ENCODE measurements around the gene RAD9A. TPM values are rescaled to one million over a fixed set of nuclear protein-coding genes. Genes with fewer than 3 reads are reported as not detected.
A peak's percentile ranks its signal among the peaks of the same experiment; 100 is the strongest.

Gene RAD9A
- polyA plus RNA-seq, 1 of the 3 experiments (the other 2 are of a cell fraction): 22.3 TPM

GRCh38 chr11:67400942-67401494 lies 9.2 kb downstream of the RAD9A start:
- Histone ChIP-seq H3K4me1 (ENCODE audit: control insufficient read depth in 1 of 2, insufficient read depth in 2 of 2, low read depth in 1 of 2, low read length in 1 of 2) (peaks cover 9 to 17% of the 10 kb centered on the region in 2 experiments; a peak in 2 of 4 replicates), H3K27me3 (ENCODE audit: insufficient read depth) (no peaks in the 10 kb centered on the region), H2AFZ (ENCODE audit: low read depth) (0 out of 2 replicates have a peak overlapping the region, but pooled peaks have one; percentile 11), H3K4me2 (peak overlapping the region; percentile 98), H3K27ac (ENCODE audit: low read depth in 2 of 2, low read length in 1 of 2) (peak overlapping the region; percentile 81 to 91), H3F3A (replicated peaks; ENCODE audit: insufficient read depth) (peaks cover 5% of the 10 kb centered on the region), H3K9ac (peak overlapping the region; percentile 95), H3K36me3 (replicated peaks in 1 of 2; ENCODE audit: control insufficient read depth in 1 of 2, insufficient read depth in 2 of 2, low read length in 1 of 2) (peaks cover 8 to 22% of the 10 kb centered on the region in 2 experiments), H3K4me3 (ENCODE audit: low read depth in 2 of 2, low read length in 1 of 2) (peak overlapping the region; percentile 85 to 89), H3K79me2 (ENCODE audit: insufficient read depth) (peaks cover 25% of the 10 kb centered on the region), H3K9me2 (no peaks in the 10 kb centered on the region), H4K20me1 (ENCODE audit: insufficient read depth) (peaks cover 14% of the 10 kb centered on the region), H3K9me3 (no peaks in the 10 kb centered on the region)
- ChIA-PET CTCF (interaction anchor here (0.6 to 4.9 kb wide), 24 partner anchors 9 to 171 kb away, joined by 3 to 32 read pairs (median 5); partner anchors contain the start of genes PITPNM1, RAD9A, RPS6KB2 and TMEM134), POLR2A (interaction anchor here (0.7 to 2.2 kb wide), 10 partner anchors 9 to 183 kb away, joined by 3 to 32 read pairs (median 4); partner anchors contain the start of genes GSTP1, POLD4, RAD9A and RPS6KB2)
- 15% methylated on average over 7 of the region's 27 CpGs for WGBS (ENCODE audit: low lambda C conversion rate)
- TF ChIP-seq CTCF (IDR thresholded peaks at IDR 0.05) (0 out of 2 replicates have a peak, but pooled peaks have one; percentile 19), EP300 (IDR thresholded peaks at IDR 0.05; ENCODE audit: borderline replicate concordance in 1 of 2, low read depth in 1 of 2, low read length in 1 of 2) (no peak), SMC3 (IDR thresholded peaks at IDR 0.05; ENCODE audit: low read depth, low read length) (no peak)
- no peak for DNase-seq

GRCh38 chr11:67401495-67402191 lies 9.9 kb downstream of the RAD9A start, which contains the start of gene PPP1CA:
PPP1CA (minus strand) TSS chr11:67401858; CDS start chr11:67401782, 76 bp downstream.
- Histone ChIP-seq H3K36me3 (replicated peaks in 1 of 2; ENCODE audit: control insufficient read depth in 1 of 2, insufficient read depth in 2 of 2, low read length in 1 of 2) (peaks cover 8 to 22% of the 10 kb centered on the region in 2 experiments), H3K79me2 (ENCODE audit: insufficient read depth) (peaks cover 25% of the 10 kb centered on the region), H3K9me3 (no peaks in the 10 kb centered on the region), H3K4me2 (peak within 1 kb of the TSS; percentile 98), H3K9ac (peak within 1 kb of the TSS; percentile 95), H3K9me2 (no peaks in the 10 kb centered on the region), H2AFZ (ENCODE audit: low read depth) (peak within 1 kb of the TSS; percentile 83), H4K20me1 (ENCODE audit: insufficient read depth) (peaks cover 14% of the 10 kb centered on the region), H3K27me3 (ENCODE audit: insufficient read depth) (no peaks in the 10 kb centered on the region), H3K27ac (ENCODE audit: low read depth in 2 of 2, low read length in 1 of 2) (peak within 1 kb of the TSS; percentile 81 to 91), H3K4me1 (ENCODE audit: control insufficient read depth in 1 of 2, insufficient read depth in 2 of 2, low read depth in 1 of 2, low read length in 1 of 2) (peaks cover 9 to 17% of the 10 kb centered on the region in 2 experiments; a peak in 2 of 4 replicates), H3K4me3 (ENCODE audit: low read depth in 2 of 2, low read length in 1 of 2) (peak within 1 kb of the TSS; percentile 85 to 89), H3F3A (replicated peaks; ENCODE audit: insufficient read depth) (peaks cover 5% of the 10 kb centered on the region)
- DNase-seq: peak; percentile 100
- ChIA-PET CTCF (interaction anchor here (0.6 to 4.1 kb wide), 23 partner anchors 10 to 171 kb away, joined by 3 to 32 read pairs (median 5); partner anchors contain the start of genes PITPNM1, RAD9A, RPS6KB2 and TMEM134), POLR2A (interaction anchor here (0.7 to 2.2 kb wide), 11 partner anchors 10 to 182 kb away, joined by 3 to 32 read pairs (median 4); partner anchors contain the start of genes CDK2AP2, GSTP1, POLD4 and RAD9A)
- WGBS (ENCODE audit: low lambda C conversion rate): under 1% methylated on average over 23 of the region's 73 CpGs
- TF ChIP-seq TEAD4 (IDR thresholded peaks at IDR 0.05; ENCODE audit: borderline replicate concordance, insufficient read depth): no peak
- TF ChIP-seq USF1 (IDR thresholded peaks at IDR 0.05; ENCODE audit: borderline replicate concordance, low read depth): no peak
- TF ChIP-seq TAF1 (IDR thresholded peaks at IDR 0.05; ENCODE audit: borderline replicate concordance, low read depth, low read length): 0 out of 2 replicates have a peak, but pooled peaks have one; percentile 10
- TF ChIP-seq RXRA (IDR thresholded peaks at IDR 0.05; ENCODE audit: borderline replicate concordance, low read depth): no peak
- no peak for TF ChIP-seq USF2 (IDR thresholded peaks at IDR 0.05; ENCODE audit: borderline replicate concordance, low read depth, low read length)
- TF ChIP-seq POLR2AphosphoS5 (IDR thresholded peaks at IDR 0.05; ENCODE audit: low read depth, low read length): peak; percentile 77
- TF ChIP-seq TCF12 (IDR thresholded peaks at IDR 0.05): no peak; the same call in 1 of the 2 replicates
- peak; percentile 41; the same call in 1 of the 2 replicates for TF ChIP-seq MXI1 (IDR thresholded peaks at IDR 0.05; ENCODE audit: low read depth, low read length)
- TF ChIP-seq RFX5 (IDR thresholded peaks at IDR 0.05; ENCODE audit: low read length): no peak
- TF ChIP-seq GABPA (IDR thresholded peaks at IDR 0.05; ENCODE audit: low read depth): peak; percentile 61; the same call in 1 of the 2 replicates
- TF ChIP-seq SMC3 (IDR thresholded peaks at IDR 0.05; ENCODE audit: low read depth, low read length): no peak
- TF ChIP-seq CTCF (IDR thresholded peaks at IDR 0.05): peak; percentile 27; the same call in 1 of the 2 replicates
- no peak for TF ChIP-seq FOXJ3 (CRISPR knock-in tag; IDR thresholded peaks at IDR 0.05)
- no peak for TF ChIP-seq NRF1 (IDR thresholded peaks at IDR 0.05; ENCODE audit: low read depth, low read length)
- TF ChIP-seq RAD21 (IDR thresholded peaks at IDR 0.05; ENCODE audit: low read length): peak; percentile 22
- no peak for TF ChIP-seq RCOR1 (IDR thresholded peaks at IDR 0.05; ENCODE audit: low read length)
- no peak for TF ChIP-seq GATA2 (CRISPR knock-in tag; IDR thresholded peaks at IDR 0.05)
- peak; percentile 45; the same call in 1 of the 2 replicates for TF ChIP-seq YY1 (IDR thresholded peaks at IDR 0.05; ENCODE audit: low read depth)
